ENCODE data around the gene UBE2L5.

GRCh38 chr13:30422054-30422839 is at the start of gene UBE2L5:
- TF ChIP-seq, protein P1, sequence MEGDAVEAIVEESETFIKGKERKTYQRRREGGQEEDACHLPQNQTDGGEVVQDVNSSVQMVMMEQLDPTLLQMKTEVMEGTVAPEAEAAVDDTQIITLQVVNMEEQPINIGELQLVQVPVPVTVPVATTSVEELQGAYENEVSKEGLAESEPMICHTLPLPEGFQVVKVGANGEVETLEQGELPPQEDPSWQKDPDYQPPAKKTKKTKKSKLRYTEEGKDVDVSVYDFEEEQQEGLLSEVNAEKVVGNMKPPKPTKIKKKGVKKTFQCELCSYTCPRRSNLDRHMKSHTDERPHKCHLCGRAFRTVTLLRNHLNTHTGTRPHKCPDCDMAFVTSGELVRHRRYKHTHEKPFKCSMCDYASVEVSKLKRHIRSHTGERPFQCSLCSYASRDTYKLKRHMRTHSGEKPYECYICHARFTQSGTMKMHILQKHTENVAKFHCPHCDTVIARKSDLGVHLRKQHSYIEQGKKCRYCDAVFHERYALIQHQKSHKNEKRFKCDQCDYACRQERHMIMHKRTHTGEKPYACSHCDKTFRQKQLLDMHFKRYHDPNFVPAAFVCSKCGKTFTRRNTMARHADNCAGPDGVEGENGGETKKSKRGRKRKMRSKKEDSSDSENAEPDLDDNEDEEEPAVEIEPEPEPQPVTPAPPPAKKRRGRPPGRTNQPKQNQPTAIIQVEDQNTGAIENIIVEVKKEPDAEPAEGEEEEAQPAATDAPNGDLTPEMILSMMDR (IDR thresholded peaks at IDR 0.05; ENCODE audit: low read length): no peak
- TF ChIP-seq EZH2 (IDR thresholded peaks at IDR 0.05; ENCODE audit: borderline replicate concordance, low read length): no peak

All from OCI-LY1 (cell line).